ENCODE data around the gene RASAL1. TPM values are rescaled to one million over a fixed set of nuclear protein-coding genes. Genes with fewer than 3 reads are reported as not detected.

The RASAL1 gene
- polyA plus RNA-seq, 2 of the 4 experiments (the other 2 are of a cell fraction), result 0.30 to 0.34 TPM

GRCh38 chr12:113088037-113088436, 47.5 kb downstream of the RASAL1 start (continued):
- TF ChIP-seq KDM1A (IDR thresholded peaks at IDR 0.05; ENCODE audit: low read depth) (no peak), CHD4 (IDR thresholded peaks at IDR 0.05; ENCODE audit: borderline replicate concordance) (no peak), KDM5A (IDR thresholded peaks at IDR 0.05) (no peak), HDAC2 (IDR thresholded peaks at IDR 0.05) (no peak), FOSL2 (IDR thresholded peaks at IDR 0.05) (no peak), FOSL2 (CRISPR knock-in tag; IDR thresholded peaks at IDR 0.05) (no peak)

- DNase-seq (ENCODE audit: low read depth in 1 of 2, low spot score in 1 of 2), result no peak
- H3K4me2 ChIP-seq, result no peak overlapping the region
- no peak overlapping the region for H3K27ac ChIP-seq
- ATAC-seq, result no peak
- ChIA-PET POLR2A (no interaction called here), CTCF (interaction anchor here (0.9 to 1.9 kb wide), 3 partner anchors 8 to 39 kb away, joined by 4 to 7 read pairs (median 5); no protein-coding TSS in a partner anchor)
- no peak for FAIRE-seq
- no peak overlapping the region for H3K4me3 ChIP-seq
- H3K4me1 ChIP-seq, result no peaks in the 10 kb centered on the region
- no peaks in the 10 kb centered on the region for H3K9me3 ChIP-seq
- no peak for TF ChIP-seq MYC (IDR thresholded peaks at IDR 0.05; ENCODE audit: borderline replicate concordance, low read length)
- TF ChIP-seq TP53 (CRISPR knock-in tag; IDR thresholded peaks at IDR 0.05), result no peak
- TF ChIP-seq SMC3 (IDR thresholded peaks at IDR 0.05), result no peak
- no peak for TF ChIP-seq KDM1A (IDR thresholded peaks at IDR 0.05; ENCODE audit: low read depth)
- no peak for TF ChIP-seq ESRRA (IDR thresholded peaks at IDR 0.05; ENCODE audit: borderline replicate concordance, low read length)
- TF ChIP-seq MAX (IDR thresholded peaks at IDR 0.05), result no peak
- TF ChIP-seq HOXB5 (CRISPR knock-in tag; IDR thresholded peaks at IDR 0.05), result no peak
- WGBS (ENCODE audit: missing lambda C conversion rate), result 74% methylated on average over 5 of the region's 5 CpGs
Measured at GRCh38 chr12:113087193-113087592, 48.4 kb downstream of the RASAL1 start.

- Histone ChIP-seq H3K27ac (no peak overlapping the region), H3K4me3 (no peak overlapping the region), H3K4me2 (no peak overlapping the region), H3K9me3 (no peaks in the 10 kb centered on the region), H3K4me1 (no peaks in the 10 kb centered on the region)
- FAIRE-seq, result no peak
- ChIA-PET POLR2A (no interaction called here), CTCF (interaction anchor here (0.9 to 1.9 kb wide), 3 partner anchors 8 to 38 kb away, joined by 4 to 7 read pairs (median 5); no protein-coding TSS in a partner anchor)
- 51% methylated on average over 14 of the region's 17 CpGs for WGBS (ENCODE audit: missing lambda C conversion rate)
- TF ChIP-seq RAD21 (conservative IDR thresholded peaks at IDR 0.05 in 1 of 2, IDR thresholded peaks at IDR 0.05 in 1 of 2) (no peak), EP300 (IDR thresholded peaks at IDR 0.05) (no peak), MYC (IDR thresholded peaks at IDR 0.05; ENCODE audit: borderline replicate concordance, low read length) (no peak), HOXB5 (CRISPR knock-in tag; IDR thresholded peaks at IDR 0.05) (no peak), ZFP36 (IDR thresholded peaks at IDR 0.05; ENCODE audit: borderline replicate concordance, partially characterized antibody) (no peak), ZSCAN20 (CRISPR knock-in tag; IDR thresholded peaks at IDR 0.05) (no peak), MAZ (IDR thresholded peaks at IDR 0.05; ENCODE audit: borderline replicate concordance, low read depth, low read length) (no peak), SREBF2 (IDR thresholded peaks at IDR 0.05) (no peak), RCOR1 (IDR thresholded peaks at IDR 0.05; ENCODE audit: low read depth, low read length) (no peak), NPAS2 (CRISPR knock-in tag; IDR thresholded peaks at IDR 0.05; ENCODE audit: borderline replicate concordance) (no peak), CBX2 (IDR thresholded peaks at IDR 0.05; ENCODE audit: borderline replicate concordance, low read depth) (no peak), KDM5A (IDR thresholded peaks at IDR 0.05) (no peak), EHF (CRISPR knock-in tag; IDR thresholded peaks at IDR 0.05) (no peak), FOXS1 (CRISPR knock-in tag; IDR thresholded peaks at IDR 0.05) (no peak)
- TF ChIP-seq, protein P1, sequence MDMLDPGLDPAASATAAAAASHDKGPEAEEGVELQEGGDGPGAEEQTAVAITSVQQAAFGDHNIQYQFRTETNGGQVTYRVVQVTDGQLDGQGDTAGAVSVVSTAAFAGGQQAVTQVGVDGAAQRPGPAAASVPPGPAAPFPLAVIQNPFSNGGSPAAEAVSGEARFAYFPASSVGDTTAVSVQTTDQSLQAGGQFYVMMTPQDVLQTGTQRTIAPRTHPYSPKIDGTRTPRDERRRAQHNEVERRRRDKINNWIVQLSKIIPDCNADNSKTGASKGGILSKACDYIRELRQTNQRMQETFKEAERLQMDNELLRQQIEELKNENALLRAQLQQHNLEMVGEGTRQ (IDR thresholded peaks at IDR 0.05), result no peak
- TF ChIP-seq, protein P2, sequence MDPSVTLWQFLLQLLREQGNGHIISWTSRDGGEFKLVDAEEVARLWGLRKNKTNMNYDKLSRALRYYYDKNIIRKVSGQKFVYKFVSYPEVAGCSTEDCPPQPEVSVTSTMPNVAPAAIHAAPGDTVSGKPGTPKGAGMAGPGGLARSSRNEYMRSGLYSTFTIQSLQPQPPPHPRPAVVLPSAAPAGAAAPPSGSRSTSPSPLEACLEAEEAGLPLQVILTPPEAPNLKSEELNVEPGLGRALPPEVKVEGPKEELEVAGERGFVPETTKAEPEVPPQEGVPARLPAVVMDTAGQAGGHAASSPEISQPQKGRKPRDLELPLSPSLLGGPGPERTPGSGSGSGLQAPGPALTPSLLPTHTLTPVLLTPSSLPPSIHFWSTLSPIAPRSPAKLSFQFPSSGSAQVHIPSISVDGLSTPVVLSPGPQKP (IDR thresholded peaks at IDR 0.05; ENCODE audit: low read depth, low read length), result no peak
- TF ChIP-seq, protein P3, sequence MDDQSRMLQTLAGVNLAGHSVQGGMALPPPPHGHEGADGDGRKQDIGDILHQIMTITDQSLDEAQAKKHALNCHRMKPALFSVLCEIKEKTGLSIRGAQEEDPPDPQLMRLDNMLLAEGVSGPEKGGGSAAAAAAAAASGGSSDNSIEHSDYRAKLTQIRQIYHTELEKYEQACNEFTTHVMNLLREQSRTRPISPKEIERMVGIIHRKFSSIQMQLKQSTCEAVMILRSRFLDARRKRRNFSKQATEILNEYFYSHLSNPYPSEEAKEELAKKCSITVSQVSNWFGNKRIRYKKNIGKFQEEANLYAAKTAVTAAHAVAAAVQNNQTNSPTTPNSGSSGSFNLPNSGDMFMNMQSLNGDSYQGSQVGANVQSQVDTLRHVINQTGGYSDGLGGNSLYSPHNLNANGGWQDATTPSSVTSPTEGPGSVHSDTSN (IDR thresholded peaks at IDR 0.05), result no peak
- ATAC-seq, result no peak
- DNase-seq (ENCODE audit: low read depth in 1 of 2, low spot score in 1 of 2), result no peak
Measured at GRCh38 chr12:113086249-113087164, 49.1 kb downstream of the RASAL1 start.
